GM18519 (cell line): Measurements from ENCODE around the gene ELL.
"Not testable (repeated sequence)": the region's sequence is repeated elsewhere in the genome, so short reads cannot be mapped to it uniquely, and the experiment has no call there.

Experiments
- ATAC-seq: cut with Tn5 transposase; IDR thresholded peaks from one replicate; pipeline ENCODE4 v1.9.1; 2021; ENCODE audit warnings: mild to moderate bottlenecking, moderate library complexity; ENCODE audit not compliant: unreplicated experiment, low FRiP score

ELL gene

GRCh38 chr19:18532168-18532890 lies 10.5 kb upstream of the ELL start:
- ATAC-seq: no peak

DNA sequence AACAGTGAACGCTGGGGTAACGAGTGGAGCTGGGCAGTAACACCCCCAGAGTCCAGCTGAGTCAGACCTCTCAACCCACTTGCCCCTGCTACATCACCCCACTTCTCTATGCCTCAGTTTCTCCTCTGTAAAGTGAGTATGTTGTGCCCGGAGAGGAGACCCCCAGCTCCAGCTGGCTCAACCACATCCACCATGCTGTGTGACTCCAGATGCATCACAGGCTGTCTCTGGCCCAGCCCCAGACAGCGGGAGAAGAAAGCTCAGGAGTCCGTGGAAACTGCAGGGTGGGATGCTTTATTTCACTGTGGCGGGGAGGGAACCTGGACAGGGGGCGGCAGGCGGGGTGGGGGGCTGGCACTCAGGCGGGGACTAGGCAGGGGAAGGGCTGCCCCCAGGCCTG lies 9.6 kb upstream of the ELL start:
- no peak for ATAC-seq

DNA sequence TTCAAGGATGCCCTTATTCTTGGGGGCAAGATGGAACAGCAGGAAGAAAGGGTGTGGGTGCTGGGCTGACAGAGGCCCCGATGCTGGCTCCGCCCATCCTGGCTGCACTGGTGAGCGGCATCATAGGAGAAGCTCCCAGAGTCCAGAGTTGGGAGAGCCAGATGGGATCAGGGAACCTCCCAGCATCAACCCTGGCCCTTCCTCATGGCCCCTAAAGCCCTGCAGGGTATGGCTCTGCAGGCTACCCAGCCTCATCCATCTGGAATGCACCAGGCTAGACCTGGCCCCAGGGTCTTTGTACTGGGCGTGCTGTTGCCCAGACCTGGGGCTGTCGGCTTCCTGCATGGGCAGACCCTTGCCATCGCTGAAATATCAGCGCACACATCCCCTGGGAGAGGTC lies 7.9 kb upstream of the ELL start:
- ATAC-seq: no peak

DNA sequence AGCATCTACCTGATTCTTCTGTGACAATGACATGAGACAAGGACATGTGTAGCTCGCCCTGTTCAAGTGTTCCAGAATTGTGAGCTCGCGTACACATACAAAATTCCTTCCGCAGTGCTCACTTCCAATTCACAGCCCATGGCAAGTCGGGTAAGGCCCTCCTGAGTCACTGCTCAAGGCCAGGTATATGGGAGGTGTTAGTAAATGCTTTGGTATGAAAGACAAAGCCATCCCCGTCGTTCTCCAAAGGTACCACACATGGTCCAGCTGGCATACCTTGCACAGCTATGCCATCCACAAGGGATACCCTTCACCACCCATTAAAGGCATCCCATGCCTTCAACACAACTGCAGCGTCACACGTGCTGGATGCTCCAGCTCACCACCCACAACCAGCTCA lies 4.4 kb upstream of the ELL start:
- no peak for ATAC-seq

DNA sequence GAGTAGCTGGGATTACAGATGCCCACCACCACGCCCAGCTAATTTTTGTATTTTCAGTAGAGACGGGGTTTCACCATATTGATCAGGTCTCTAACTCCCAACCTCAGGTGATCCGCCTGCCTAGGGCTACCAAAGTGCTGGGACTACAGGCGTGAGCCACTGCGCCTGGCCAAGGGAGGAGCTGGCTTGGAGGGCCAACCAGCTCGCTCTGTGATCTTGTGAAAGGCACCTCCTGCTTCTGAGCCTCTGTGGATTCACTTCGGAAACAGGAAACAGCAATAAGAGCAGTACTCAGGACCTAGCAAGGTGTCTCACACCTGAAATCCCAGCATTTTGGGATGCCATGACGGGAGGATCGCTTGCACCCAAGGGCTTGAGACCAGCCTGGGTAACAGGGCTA lies 2.0 kb upstream of the ELL start:
- ATAC-seq: no peak

DNA sequence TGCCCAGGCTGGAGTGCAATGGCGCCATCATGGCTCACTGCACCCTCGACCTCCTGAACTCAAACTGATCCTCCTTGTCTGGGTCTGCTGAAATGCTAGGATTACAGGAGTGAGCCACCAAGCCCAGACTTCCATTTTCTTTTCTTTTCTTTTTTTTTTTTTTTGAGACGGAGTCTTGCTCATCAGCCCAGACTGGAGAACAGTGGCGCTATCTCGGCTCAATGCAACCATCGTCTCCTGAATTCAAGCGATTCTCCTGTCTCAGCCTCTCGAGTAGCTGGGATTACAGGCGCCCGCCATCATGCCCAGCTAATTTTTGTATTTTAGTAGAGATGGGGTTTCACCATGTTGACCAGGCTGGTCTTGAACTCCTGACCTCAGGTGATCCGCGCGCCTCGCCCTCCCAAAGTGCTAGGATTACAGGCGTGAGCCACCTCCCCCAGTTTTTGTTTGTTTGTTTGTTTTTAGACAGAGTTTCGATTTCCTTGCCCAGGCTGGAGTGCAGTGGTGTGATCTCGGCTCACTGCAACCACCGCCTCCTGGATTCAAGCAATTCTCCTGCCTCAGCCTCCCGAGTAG lies 1.1 kb upstream of the ELL start:
- not testable (repeated sequence) for ATAC-seq

DNA sequence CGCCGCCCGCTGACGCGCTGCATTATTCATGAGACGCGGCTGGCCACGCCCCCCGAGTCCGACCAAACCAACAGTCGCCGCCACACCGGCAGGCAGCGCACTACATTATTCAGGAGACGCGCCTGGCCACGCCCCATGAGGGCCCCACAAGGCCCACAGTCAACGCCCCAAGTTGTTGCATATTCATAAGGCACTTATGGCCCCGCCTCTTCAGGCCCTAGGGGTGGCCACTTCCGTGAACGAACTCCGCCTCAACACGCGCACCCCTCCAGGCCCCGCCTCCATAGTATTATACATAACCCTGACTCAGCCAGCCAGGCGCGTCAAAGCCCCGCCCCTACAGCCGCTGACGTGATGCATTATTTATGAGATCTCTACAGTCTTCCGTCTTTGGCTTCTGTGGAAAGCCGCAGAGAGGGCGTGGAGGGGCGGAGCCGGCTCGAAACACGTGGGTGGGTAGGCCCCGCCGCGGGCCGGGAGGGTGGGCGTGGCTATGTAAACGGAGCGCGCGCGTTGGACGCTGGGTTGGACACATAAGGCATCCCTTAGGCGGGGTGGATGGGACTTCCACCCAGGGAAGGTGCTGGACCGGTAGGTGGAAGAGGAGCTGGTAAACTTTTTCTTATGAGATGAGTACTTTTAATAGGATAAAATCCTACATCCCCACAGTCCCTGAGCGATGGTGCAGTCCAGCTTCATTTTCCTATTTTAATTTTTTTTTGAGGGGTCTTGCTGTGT lies 423 bp upstream of the ELL start:
- peak; percentile 78 for ATAC-seq

DNA sequence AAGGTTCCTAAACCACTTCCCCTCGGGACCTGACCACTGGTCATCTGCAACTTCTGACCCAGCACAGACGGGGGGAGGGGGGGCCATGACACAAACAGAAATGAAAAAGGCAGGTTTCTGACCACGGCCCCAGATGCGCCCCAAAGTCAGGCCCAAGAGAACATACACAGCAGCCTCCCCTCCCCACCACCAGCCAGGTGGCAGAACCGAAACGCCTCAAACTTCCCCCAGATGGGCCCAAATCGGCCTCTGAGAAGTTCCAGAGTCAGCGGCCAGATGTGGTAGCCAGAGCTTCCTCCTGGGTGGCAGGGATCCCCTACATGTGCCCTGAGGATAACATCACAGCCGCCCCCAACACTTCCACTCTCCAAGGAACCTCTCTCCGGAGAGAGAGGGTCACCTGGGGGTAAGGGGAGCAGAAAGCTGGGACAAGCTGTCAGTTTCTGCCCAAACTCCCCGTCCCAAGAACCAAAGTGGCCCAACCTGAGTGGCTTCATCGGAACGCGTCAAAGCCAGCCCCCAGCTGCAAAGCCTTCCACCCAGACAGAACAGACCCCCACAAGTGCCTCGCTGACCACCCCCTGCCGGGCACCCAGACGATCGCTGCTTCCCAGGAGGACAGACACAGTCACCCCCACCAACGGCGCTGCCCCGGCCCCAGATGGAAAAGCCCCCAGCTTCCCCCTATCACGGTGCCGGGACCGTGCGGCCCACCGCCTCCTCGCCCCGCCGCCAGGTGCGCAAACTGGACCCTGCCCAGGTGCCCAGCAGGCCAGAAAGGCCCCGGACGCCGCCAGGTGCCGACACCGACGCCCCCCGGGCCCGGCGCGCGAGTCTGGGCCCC lies 800 bp downstream of the ELL start:
- ATAC-seq: no peak

DNA sequence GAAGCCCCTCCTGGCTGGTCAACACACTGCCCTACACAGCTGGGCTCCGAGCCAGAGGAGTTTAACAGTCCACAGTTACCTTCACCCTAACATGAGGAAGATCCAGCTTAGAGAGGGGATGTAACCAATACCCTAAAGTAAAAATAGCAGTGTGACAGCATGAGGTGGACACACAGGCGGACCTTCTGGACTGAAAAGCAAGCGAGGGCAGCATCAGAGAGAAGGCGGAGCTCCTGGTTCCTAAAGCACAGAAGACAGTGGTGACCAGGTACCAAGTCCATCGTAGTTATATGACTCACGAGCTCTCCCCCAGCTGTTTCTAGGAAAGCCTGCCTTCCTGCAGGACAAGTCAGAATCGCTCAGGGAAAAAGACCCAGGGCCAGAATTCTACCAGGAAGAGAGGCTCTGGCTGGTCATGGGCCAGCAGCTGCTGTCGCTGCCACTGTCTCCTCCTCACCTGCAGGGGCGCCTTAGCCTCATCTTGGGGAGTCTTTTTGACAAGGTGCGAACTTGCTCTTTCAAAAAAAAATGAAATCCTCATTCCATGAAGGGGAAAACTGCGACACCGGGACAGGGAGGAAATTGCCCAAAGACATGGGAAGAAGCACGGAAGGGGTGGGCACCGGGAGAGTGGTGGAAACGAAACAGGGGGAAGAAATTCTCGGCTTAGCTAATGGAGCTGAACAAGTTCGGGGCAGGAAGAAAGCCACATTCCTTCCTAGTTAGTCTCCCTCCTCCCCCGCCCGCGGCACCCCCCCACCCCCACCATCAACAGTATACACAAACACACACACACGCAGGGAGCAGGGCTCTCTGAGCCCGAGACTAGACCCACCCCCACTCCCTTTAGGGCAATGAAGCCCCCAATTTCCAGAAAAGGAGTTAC lies 1.7 kb downstream of the ELL start:
- ATAC-seq: no peak

GRCh38 chr19:18518639-18519038 lies 3.2 kb downstream of the ELL start:
- no peak for ATAC-seq

DNA sequence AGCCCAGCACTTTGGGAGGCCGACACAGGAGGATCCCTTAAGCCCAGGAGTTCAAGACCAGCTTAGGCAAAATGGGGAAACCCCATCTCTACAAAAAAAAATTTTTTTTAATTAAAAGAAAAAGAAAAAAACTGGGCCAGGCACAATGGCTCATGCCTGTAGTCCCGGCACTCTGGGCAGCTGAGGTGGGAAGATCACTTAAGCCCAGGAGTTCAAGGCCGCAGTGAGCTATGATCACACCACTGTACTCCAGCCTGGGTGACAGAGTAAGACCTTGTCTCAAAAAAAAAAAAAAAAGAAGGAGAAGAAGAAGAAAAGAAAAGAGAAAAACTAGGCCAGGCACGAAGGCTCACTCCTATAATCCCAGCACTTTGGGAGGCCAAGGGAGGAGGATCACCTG lies 4.3 kb downstream of the ELL start:
- ATAC-seq: no peak

GRCh38 chr19:18515959-18516358 lies 5.9 kb downstream of the ELL start:
- ATAC-seq: no peak

- no peak for ATAC-seq
Measured at GRCh38 chr19:18514800-18515682, 6.8 kb downstream of the ELL start.

DNA sequence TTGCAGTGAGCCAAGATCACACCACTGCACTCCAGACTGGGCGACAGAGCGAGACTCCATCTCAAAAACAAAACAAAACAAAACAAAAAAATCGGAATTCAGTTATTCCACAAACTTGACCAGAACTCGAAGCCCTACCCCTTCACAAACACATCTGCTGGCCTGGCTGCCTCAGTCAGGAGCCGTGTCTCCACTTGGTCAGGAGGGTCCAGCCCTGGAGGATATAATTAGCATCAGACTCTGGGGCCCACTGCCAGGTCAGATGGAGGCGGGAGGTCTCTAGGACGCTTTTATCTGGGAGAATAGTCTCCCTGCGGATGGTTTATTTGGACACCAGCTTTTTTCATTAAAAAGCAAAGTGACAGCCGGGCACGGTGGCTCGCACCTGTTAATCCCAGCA lies 8.0 kb downstream of the ELL start:
- ATAC-seq: no peak

GRCh38 chr19:18510216-18510615 lies 11.7 kb downstream of the ELL start:
- ATAC-seq: no peak

GRCh38 chr19:18508585-18508984 lies 13.3 kb downstream of the ELL start:
- no peak for ATAC-seq

DNA sequence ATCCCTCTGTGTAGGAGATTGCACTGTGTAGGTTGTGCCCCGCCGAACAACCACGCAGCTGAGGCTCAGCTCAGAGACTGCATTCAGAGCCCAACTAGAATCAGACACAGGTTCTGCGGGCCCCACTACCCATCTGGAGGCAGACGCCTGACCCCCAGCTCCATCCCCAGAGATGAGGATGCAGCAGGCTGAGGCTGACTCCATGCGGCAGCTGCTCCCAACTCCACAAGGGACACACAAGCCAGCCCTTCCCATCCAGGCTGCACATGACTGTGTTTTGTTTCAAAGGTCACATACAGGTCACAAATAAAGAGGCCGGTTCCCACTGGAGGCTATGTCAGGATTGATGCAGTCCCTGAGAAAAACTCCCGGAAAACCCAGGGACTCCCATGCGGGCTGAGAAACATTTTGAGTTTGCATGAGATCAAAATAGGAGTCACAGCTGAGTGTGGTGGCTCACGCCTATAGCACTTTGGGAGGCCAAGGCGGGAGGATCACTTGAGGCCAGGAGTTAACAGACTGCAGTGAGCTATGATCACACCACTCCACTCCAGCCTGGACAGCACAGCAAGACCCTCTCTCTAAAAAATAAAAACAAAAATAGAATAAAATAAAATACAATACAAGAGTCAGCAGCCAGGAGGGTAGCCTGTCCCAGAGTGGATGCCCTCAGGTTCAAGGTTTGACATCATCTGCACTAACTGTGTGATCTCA lies 14.0 kb downstream of the ELL start:
- no peak for ATAC-seq

DNA sequence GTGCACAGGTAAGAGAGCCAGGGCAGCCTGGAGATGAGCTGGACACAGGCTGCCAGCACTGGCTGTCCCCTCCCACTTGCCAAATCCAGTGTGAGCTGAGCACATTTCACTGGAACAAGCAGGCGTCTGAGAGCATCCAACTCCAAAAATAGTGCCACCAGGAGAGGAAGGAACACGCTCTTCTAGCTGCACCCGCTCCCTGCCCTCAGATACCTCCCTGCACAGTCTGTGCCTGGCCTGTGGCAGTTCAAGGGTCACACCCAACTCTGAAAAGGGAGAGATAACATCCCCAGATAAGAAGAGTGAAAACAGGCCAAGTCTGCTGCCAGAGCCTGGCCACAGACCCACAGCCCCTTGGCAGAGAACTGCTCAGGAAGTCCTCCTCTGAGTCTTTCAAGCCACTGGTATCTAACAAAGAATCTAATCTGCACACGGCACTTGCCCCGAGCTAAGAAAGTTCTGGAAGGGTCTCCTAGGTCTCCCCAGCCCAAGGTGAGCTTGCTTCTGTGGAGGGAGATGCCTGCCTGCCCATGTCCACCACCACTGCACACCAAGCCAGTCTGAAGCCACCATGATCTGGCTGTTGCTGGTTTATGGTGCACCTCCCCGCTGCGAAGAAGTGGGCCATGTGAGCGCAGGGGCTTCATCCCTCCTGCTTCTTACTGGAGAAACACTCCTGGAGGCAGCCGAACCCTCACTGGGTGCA lies 14.7 kb downstream of the ELL start:
- ATAC-seq: no peak
